OCI-LY7 (cell line): ENCODE measurements around the gene MIB1. TPM values are rescaled to one million over a fixed set of nuclear protein-coding genes. Genes with fewer than 3 reads are reported as not detected.
A peak's percentile ranks its signal among the peaks of the same experiment; 100 is the strongest.

ENCODE experiments used
- BruUV-seq: library from RNA; stranded (reverse); fragments of 400-500 nt; replicated peaks from 2 replicates; lab custom pipeline; 2021; lab: Mats Ljungman, UMichigan
- CTCF ChIA-PET: fragments of 300-600 bp; sonication (Branson Sonifier 250); formaldehyde crosslinking; loops from one replicate; lab custom pipeline; 2022; ENCODE audit warnings: antibody characterized with exemption; ENCODE audit not compliant: unreplicated experiment; lab: Charles Lee
- POLR2A ChIA-PET: fragments of 300-600 bp; sonication (Branson Sonifier 250); formaldehyde crosslinking; loops from one replicate; lab custom pipeline; 2022; ENCODE audit warnings: antibody characterized with exemption; lab: Charles Lee
- DNase-seq: peaks from one replicate; pipeline ENCODE4 v3.0.0-alpha.2; 2015; ENCODE audit warnings: low spot score
- H2AFZ ChIP-seq: fragments of 200-600 bp; sonication (generic), shearing (Covaris generic); 2 replicates; pipeline ENCODE4 v1.6.1; 2014; ENCODE audit warnings: mild to moderate bottlenecking, antibody characterized with exemption, low read length, moderate library complexity
- H3K27ac ChIP-seq: fragments of 200-600 bp; sonication (generic); 2 replicates; pipeline ENCODE4 v1.5.1; 2014; ENCODE audit warnings: mixed run types, low read depth, mild to moderate bottlenecking, moderate library complexity, low read length, inconsistent platforms; ENCODE audit not compliant: poor library complexity, severe bottlenecking
- H3K36me3 ChIP-seq: fragments of 200-600 bp; sonication (generic); 2 replicates; pipeline ENCODE4 v1.6.1; 2014; ENCODE audit warnings: mild to moderate bottlenecking, antibody characterized with exemption, low read length, moderate library complexity, mixed read lengths; ENCODE audit not compliant: insufficient read depth
- H3K4me1 ChIP-seq: fragments of 200-600 bp; sonication (generic); 2 replicates; pipeline ENCODE4 v1.5.1; 2014; ENCODE audit warnings: mild to moderate bottlenecking, low read length; ENCODE audit not compliant: insufficient read depth, poor library complexity, severe bottlenecking
- H3K4me2 ChIP-seq: fragments of 200-600 bp; sonication (generic); 2 replicates; pipeline ENCODE4 v1.6.1; 2014; ENCODE audit warnings: mild to moderate bottlenecking, low read length
- H3K4me3 ChIP-seq: fragments of 200-600 bp; sonication (generic); 2 replicates; pipeline ENCODE4 v1.5.1; 2014; ENCODE audit warnings: mild to moderate bottlenecking, low read depth, low read length; ENCODE audit not compliant: poor library complexity, severe bottlenecking
- H3K79me2 ChIP-seq: fragments of 200-600 bp; sonication (generic); 2 replicates; pipeline ENCODE4 v1.6.1; 2016; ENCODE audit warnings: low read depth, mild to moderate bottlenecking, low read length, moderate library complexity, mixed read lengths; ENCODE audit not compliant: insufficient read depth
- H3K9me2 ChIP-seq: fragments of 200-600 bp; sonication (generic); 2 replicates; pipeline ENCODE4 v1.6.1; 2016; ENCODE audit warnings: mild to moderate bottlenecking, low read length, mixed read lengths; ENCODE audit not compliant: insufficient read depth
- H3K9me3 ChIP-seq: fragments of 200-600 bp; sonication (generic); 2 replicates; pipeline ENCODE4 v1.6.1; 2014; ENCODE audit warnings: mild to moderate bottlenecking, mixed run types, low read length, mixed read lengths
- H4K20me1 ChIP-seq: fragments of 200-600 bp; sonication (generic); 2 replicates; pipeline ENCODE4 v1.6.1; 2014; ENCODE audit warnings: mild to moderate bottlenecking, antibody characterized with exemption, low read length, moderate library complexity, mixed read lengths; ENCODE audit not compliant: insufficient read depth
- CTCF ChIP-seq: fragments of 200-600 bp; sonication (generic); conservative IDR thresholded peaks from 2 replicates; pipeline ENCODE4 v1.5.1; 2014; ENCODE audit warnings: mild to moderate bottlenecking, antibody characterized with exemption, low read length, moderate library complexity, mixed read lengths
- EZH2phosphoT487 ChIP-seq: fragments of 200-600 bp; sonication (generic); IDR thresholded peaks from 2 replicates; pipeline ENCODE4 v1.6.1; 2018; ENCODE audit warnings: low read depth, borderline replicate concordance, mild to moderate bottlenecking, mixed run types, antibody characterized with exemption, low read length, moderate library complexity, mixed read lengths
- intact Hi-C: fragments of 100-400 bp; cut with micrococcal nuclease; formaldehyde crosslinking; loops from one replicate; pipeline ENCODE4 v1.10.0; 2022; ENCODE audit not compliant: unreplicated experiment
- total RNA-seq, 2 experiments: library from RNA; depleted of rRNA in 1 of 2; stranded (reverse); fragments of >200 nt in 1 of 2; shearing (Covaris generic) in 1 of 2; gene quantifications; 2 replicates each; pipeline ENCODE4 v1.2.3, GENCODE V29; 2014 to 2022

Gene MIB1
- total RNA-seq, 2 experiments from 2014 or later, result 40.5 to 81.6 TPM

GRCh38 chr18:21894619-21895367 is 154.2 kb downstream of the MIB1 start:
- BruUV-seq, result no TSS peak
- ChIA-PET POLR2A (interaction anchor here (0.6 kb wide), 1 partner anchor 98 kb away, joined by 3 read pairs; no protein-coding TSS in a partner anchor), CTCF (no interaction called here)
- H4K20me1 ChIP-seq, result no peaks in the 10 kb centered on the region
- TF ChIP-seq EZH2phosphoT487 (no peak), CTCF (no peak)
- H2AFZ ChIP-seq, result no peak overlapping the region
- H3K36me3 ChIP-seq, result no peaks in the 10 kb centered on the region
- H3K79me2 ChIP-seq, result no peaks in the 10 kb centered on the region
- DNase-seq, result no peak
- H3K4me2 ChIP-seq, result no peak overlapping the region
- no peaks in the 10 kb centered on the region for H3K4me1 ChIP-seq
- H3K9me2 ChIP-seq, result no peaks in the 10 kb centered on the region
- H3K9me3 ChIP-seq, result no peaks in the 10 kb centered on the region
- no peak overlapping the region for H3K4me3 ChIP-seq
- no peak overlapping the region for H3K27ac ChIP-seq
- intact Hi-C loops, result no loop called here

- Histone ChIP-seq H3K4me1 (no peaks in the 10 kb centered on the region), H3K27ac (no peak overlapping the region), H2AFZ (no peak overlapping the region), H3K4me3 (no peak overlapping the region), H3K9me2 (no peaks in the 10 kb centered on the region), H4K20me1 (no peaks in the 10 kb centered on the region), H3K36me3 (no peaks in the 10 kb centered on the region), H3K79me2 (no peaks in the 10 kb centered on the region), H3K9me3 (no peaks in the 10 kb centered on the region), H3K4me2 (no peak overlapping the region)
- no peak for DNase-seq
- TF ChIP-seq EZH2phosphoT487 (no peak), CTCF (no peak)
- POLR2A ChIA-PET, result no interaction called here
- CTCF ChIA-PET, result no interaction called here
- intact Hi-C loops, result no loop called here
- BruUV-seq, result no TSS peak
Observed at GRCh38 chr18:21896732-21897336, 156.2 kb downstream of the MIB1 start.

GRCh38 chr18:21897811-21898210 is 157.2 kb downstream of the MIB1 start:
- Histone ChIP-seq H3K9me2 (no peaks in the 10 kb centered on the region), H3K36me3 (no peaks in the 10 kb centered on the region), H4K20me1 (no peaks in the 10 kb centered on the region), H3K4me3 (no peak overlapping the region), H3K4me2 (no peak overlapping the region), H2AFZ (peak overlapping the region; percentile 64; the same call in 1 of the 2 replicates), H3K4me1 (no peaks in the 10 kb centered on the region), H3K9me3 (no peaks in the 10 kb centered on the region), H3K79me2 (no peaks in the 10 kb centered on the region), H3K27ac (no peak overlapping the region)
- intact Hi-C loops, result no loop called here
- peak; percentile 55 for DNase-seq
- BruUV-seq, result no TSS peak
- ChIA-PET CTCF (no interaction called here), POLR2A (no interaction called here)
- peak; percentile 84 for TF ChIP-seq CTCF
- TF ChIP-seq EZH2phosphoT487, result no peak
